Heart right ventricle (tissue), 16 donors: ENCODE measurements around the gene CCDC50. TPM values are rescaled to one million over a fixed set of nuclear protein-coding genes. Genes with fewer than 3 reads are reported as not detected.

ENCODE experiments used
- ATAC-seq, 8 donors: fragments of 200-7000 bp; cut with Tn5 transposase; one replicate each; pipeline ENCODE4 v1.9.1; 2020; ENCODE audit warnings: mild to moderate bottlenecking in 8 of 8, moderate library complexity in 8 of 8, moderate number of reproducible peaks in 1 of 8
- DNase-seq, 2 donors: peaks; one replicate each; pipeline ENCODE4 v3.0.0-alpha.2; 2020
- H3K27ac ChIP-seq, 10 donors: fragments of 200-600 bp; sonication (generic) in 2 of 10; one replicate each; pipeline versions ENCODE4 v1.5.0 to v1.8.0; 2020 to 2022; ENCODE audit warnings: mild to moderate bottlenecking in 3 of 10
- H3K27me3 ChIP-seq, 7 donors: fragments of 200-600 bp; one replicate each; pipeline ENCODE4 v1.8.0; 2021 to 2022; ENCODE audit warnings: mild to moderate bottlenecking in 2 of 7
- H3K36me3 ChIP-seq, 9 donors: fragments of 200-600 bp; sonication (generic) in 1 of 9; one replicate each; pipeline versions ENCODE4 v1.5.0 to v1.8.0; 2020 to 2022; ENCODE audit warnings: mild to moderate bottlenecking in 2 of 9
- H3K4me1 ChIP-seq, 9 donors: fragments of 200-600 bp; sonication (generic) in 1 of 9; one replicate each; pipeline versions ENCODE4 v1.5.0 to v1.8.0; 2020 to 2022; ENCODE audit warnings: mild to moderate bottlenecking in 4 of 9
- H3K4me3 ChIP-seq, 10 donors: fragments of 200-600 bp; sonication (generic) in 2 of 10; one replicate each; pipeline versions ENCODE4 v1.5.0 to v1.8.0; 2020 to 2022; ENCODE audit warnings: mild to moderate bottlenecking in 7 of 10, moderate library complexity in 2 of 10
- H3K9me3 ChIP-seq, 11 donors: fragments of 200-600 bp in 10 of 11; sonication (generic) in 2 of 11; one replicate each; pipeline versions ENCODE4 v1.5.0 to v1.8.0; 2013 to 2022; ENCODE audit warnings: mild to moderate bottlenecking in 2 of 11, control low read depth in 1 of 11, moderate library complexity in 1 of 11
- CTCF ChIP-seq, 9 donors: fragments of 200-600 bp; sonication (generic) in 2 of 9; IDR thresholded peaks; one replicate each; pipeline versions ENCODE4 v1.5.0 to v1.8.0; 2021 to 2022; ENCODE audit warnings: antibody characterized with exemption in 9 of 9, mild to moderate bottlenecking in 5 of 9, moderate library complexity in 1 of 9
- WGBS, 2 donors: extraction: QIAGEN DNeasy Blood & Tissue Kit; methylation state at CpG; one replicate each; pipeline ENCODE4 v1.1.7; 2013; ENCODE audit warnings: inconsistent platforms in 1 of 2; 5-methylcytosine and 5-hydroxymethylcytosine counted together
- intact Hi-C, 10 donors: fragments of 100-400 bp; cut with DNase I; formaldehyde crosslinking; loops; one replicate each; pipeline versions ENCODE4 v1.11.1 to v1.14.2; 2022
- polyA plus RNA-seq, 2 donors: library from polyadenylated mRNA; stranded (reverse); fragments of 200-250 nt; gene quantifications; one replicate each; pipeline ENCODE4 v1.2.3, GENCODE V29; 2013
- total RNA-seq, 10 donors: library from RNA; stranded (reverse); fragmentation: NEBNext Ultra II Directional in 3 of 10; extraction: Animal tissue kit (Norgen Biotek cat#: 25700) in 3 of 10; gene quantifications; one replicate each; pipeline versions ENCODE4 v1.2.1 to v1.2.4, GENCODE V29; 2021 to 2023
- donor health status: Arrhythmogenic right ventricular cardiomyopathy.
- donor health status: ischemic (EF 13 %, LVEDD 7.1; RV severe dilation, severe dysfunction).
- donor health status: healthy with polysubstance abuse.
- donor health status: DM: no; HTN: yes; CAD: no.
- donor health status: DM: no; HTN: no; CAD: no.
- donor health status: ischemic (EF 25% LVEDD 6.9; RV normal size, moderate dysfunction).
- donor health status: ischemic (EF 25% LVEDD 5.7; RV mildly dilated, moderate dysfunction).
- donor health status: healthy.
- donor health status: DM: yes; HTN: yes; CAD: no.
- donor health status: Ischemic cardiomyopathy.
- donor health status: ischemic (EF 35%, LVEDD 5.7; RV mildly dilated, moderate dysfunction).
- donor health status: nonischemic (EF 11% LVEDD 7.7; RV severe dilation, severe dysfunction).
- donor health status: DM: yes; HTN: yes; CAD: no.
- donor health status: PGD.
- donor health status: ischemic (EF 29% LVEDD 5.4; RV normal size, mild dysfunction).
- donor health status: nonischemic (EF 23%, LVEDD 6.1; RV moderate dilation, normal function).

The CCDC50 gene
- total and polyA plus RNA-seq, 12 donors, result 14.3 to 58.8 (median 51.0) TPM

- 92% methylated on average over 3 of the region's 3 CpGs for WGBS, 2 donors
- no peak for ATAC-seq
Observed at GRCh38 chr3:191399918-191400317, 70.7 kb downstream of the CCDC50 start.

GRCh38 chr3:191401775-191402357, 72.7 kb downstream of the CCDC50 start:
- no peak for ATAC-seq
- no peak for TF ChIP-seq CTCF (IDR thresholded peaks at IDR 0.05)
- DNase-seq, result no peak
- Histone ChIP-seq H3K27me3 (no peaks in the 10 kb centered on the region), H3K36me3 (peaks cover 0 to 30% (median 0%) of the 10 kb centered on the region in 9 donors), H3K9me3 (no peaks in the 10 kb centered on the region), H3K4me3 (no peak overlapping the region), H3K27ac (no peak overlapping the region), H3K4me1 (no peaks in the 10 kb centered on the region)
- 88% methylated on average over 12 of the region's 12 CpGs for WGBS, 2 donors
- intact Hi-C loops, result loop anchor here in 1 of 10 donors (10.0 kb wide), 1 partner anchor 157 kb away; no protein-coding TSS in a partner anchor

More at GRCh38 chr3:191399918-191400317, 70.7 kb downstream of the CCDC50 start:
- no peak for TF ChIP-seq CTCF (IDR thresholded peaks at IDR 0.05)
- intact Hi-C loops, result loop anchor here in 4 of 10 donors (5.0 to 10.0 kb wide), 3 partner anchors 155 to 265 kb away; no protein-coding TSS in a partner anchor
- peaks cover 0 to under 1% (median 0%) of the 10 kb centered on the region in 9 donors for H3K4me1 ChIP-seq
- DNase-seq, result no peak
- H3K9me3 ChIP-seq, result no peaks in the 10 kb centered on the region
- no peak overlapping the region for H3K27ac ChIP-seq
- peaks cover 0 to 49% (median 4%) of the 10 kb centered on the region in 9 donors for H3K36me3 ChIP-seq
- H3K4me3 ChIP-seq, result no peak overlapping the region
- H3K27me3 ChIP-seq, result no peaks in the 10 kb centered on the region

GRCh38 chr3:191409791-191410359, 80.7 kb downstream of the CCDC50 start:
- DNase-seq (no peak), ATAC-seq (no peak)
- Histone ChIP-seq H3K36me3 (no peaks in the 10 kb centered on the region), H3K27me3 (no peaks in the 10 kb centered on the region), H3K4me3 (no peak overlapping the region), H3K4me1 (peaks cover 0 to 8% (median 0%) of the 10 kb centered on the region in 9 donors), H3K27ac (no peak overlapping the region), H3K9me3 (peaks cover 0 to 17% (median 8%) of the 10 kb centered on the region in 11 donors)
- intact Hi-C loops, result loop anchor here in 3 of 10 donors (10.0 kb wide), 3 partner anchors 165 to 1035 kb away; no protein-coding TSS in a partner anchor
- WGBS, 2 donors, result 95% methylated on average over 3 of the region's 3 CpGs
- TF ChIP-seq CTCF (IDR thresholded peaks at IDR 0.05), result no peak

- peaks cover 0 to 8% (median 0%) of the 10 kb centered on the region in 9 donors for H3K4me1 ChIP-seq
- 53 to 59% methylated on average over 1 of the region's 1 CpG for WGBS, 2 donors
- no peak overlapping the region for H3K4me3 ChIP-seq
- H3K9me3 ChIP-seq, result peaks cover 0 to 17% (median 8%) of the 10 kb centered on the region in 11 donors
- H3K36me3 ChIP-seq, result no peaks in the 10 kb centered on the region
- DNase-seq (no peak), ATAC-seq (no peak)
- no peaks in the 10 kb centered on the region for H3K27me3 ChIP-seq
- TF ChIP-seq CTCF (IDR thresholded peaks at IDR 0.05), result no peak
- no peak overlapping the region for H3K27ac ChIP-seq
- intact Hi-C loops, result loop anchor here in 3 of 10 donors (10.0 kb wide), 2 partner anchors 722 to 1032 kb away; no protein-coding TSS in a partner anchor
Observed at GRCh38 chr3:191412759-191413158, 83.6 kb downstream of the CCDC50 start.
